Measurements from ENCODE around the gene IL1R1.

The IL1R1 gene

DNA sequence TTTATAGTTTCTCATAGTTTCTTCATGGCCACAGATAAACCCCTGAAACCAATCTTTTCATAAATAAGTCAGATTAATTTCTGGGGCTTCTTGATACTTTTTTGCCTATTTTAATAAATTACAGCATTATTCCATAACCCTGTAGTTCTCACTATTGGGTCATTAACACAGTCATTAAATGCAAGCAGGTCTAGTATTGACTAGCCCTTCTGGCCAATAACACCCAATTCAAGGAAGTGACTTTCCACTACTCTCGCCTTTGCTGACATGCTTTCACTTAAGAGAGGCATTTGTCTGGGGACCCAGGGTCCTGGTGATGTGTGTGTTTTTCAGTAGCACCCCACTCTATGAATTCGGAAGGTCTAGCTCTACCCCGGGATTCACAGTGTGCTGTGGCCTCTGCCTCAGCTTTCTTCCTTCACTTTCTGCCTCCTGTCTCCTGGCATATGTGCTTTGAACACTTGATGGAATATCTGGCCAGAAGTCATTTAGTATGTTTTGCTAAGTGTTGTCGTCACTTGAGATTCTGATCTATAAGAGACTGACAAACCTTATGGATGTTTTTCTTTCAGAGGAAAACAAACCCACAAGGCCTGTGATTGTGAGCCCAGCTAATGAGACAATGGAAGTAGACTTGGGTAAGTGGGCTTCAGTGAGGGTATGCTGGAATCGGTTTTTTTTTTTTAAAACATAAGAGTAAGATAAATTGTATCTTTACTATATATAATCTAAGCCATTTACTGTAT is 25.7 kb downstream of the IL1R1 start:
- in situ Hi-C loops (cut with MboI; ENCODE audit: low sequenced_read_pairs): no loop called here

DNA sequence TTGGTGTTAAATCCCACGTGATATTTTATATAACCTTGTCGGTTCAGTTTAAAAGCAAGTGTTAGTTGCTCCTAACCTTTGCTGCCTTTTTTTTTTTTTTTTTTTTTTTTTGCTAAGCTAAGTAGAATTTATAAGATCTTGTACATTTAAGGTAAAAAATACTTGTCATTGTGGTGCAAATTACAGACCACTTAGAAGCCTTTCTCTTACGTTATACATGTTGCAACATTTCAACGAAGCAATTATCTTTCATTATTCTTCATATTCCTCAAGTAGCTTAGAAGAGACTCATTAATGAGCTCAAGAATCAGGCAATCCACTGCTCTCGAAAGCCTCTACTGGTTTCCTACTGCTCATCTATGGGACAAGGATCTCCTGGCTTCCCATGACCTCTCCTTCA is 29.4 kb downstream of the IL1R1 start:
- in situ Hi-C loops (cut with MboI; ENCODE audit: low sequenced_read_pairs): no loop called here

DNA sequence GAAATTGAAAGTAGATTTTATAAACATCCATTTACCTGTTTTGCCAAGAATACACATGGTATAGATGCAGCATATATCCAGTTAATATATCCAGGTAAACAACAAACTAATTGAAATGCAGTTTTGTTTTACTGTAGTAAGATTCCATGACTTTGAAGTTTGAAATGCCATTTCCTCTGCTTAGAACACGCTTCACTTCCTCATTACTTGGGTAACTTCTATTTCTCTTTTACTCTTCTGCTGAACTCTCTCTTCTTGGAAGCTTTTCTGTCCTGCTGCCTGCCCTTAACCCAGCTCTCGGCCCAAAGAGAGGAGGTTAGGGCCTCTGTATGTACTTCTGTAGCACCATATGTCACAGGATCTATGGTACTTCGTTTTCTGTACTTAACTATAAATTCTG is 30.2 kb downstream of the IL1R1 start:
- in situ Hi-C loops (cut with MboI; ENCODE audit: low sequenced_read_pairs): no loop called here

DNA sequence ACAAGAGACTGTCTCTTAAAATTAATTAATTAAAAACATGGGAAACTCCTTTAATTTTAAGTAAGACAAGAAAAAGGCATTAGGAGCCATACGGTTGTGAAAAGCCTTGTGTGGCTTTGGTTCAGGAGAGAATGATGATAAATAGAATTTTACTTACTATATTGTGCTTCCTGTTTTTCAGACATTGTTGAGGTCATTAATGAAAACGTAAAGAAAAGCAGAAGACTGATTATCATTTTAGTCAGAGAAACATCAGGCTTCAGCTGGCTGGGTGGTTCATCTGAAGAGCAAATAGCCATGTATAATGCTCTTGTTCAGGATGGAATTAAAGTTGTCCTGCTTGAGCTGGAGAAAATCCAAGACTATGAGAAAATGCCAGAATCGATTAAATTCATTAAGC is 33.6 kb downstream of the IL1R1 start:
- in situ Hi-C loops (cut with MboI; ENCODE audit: low sequenced_read_pairs): no loop called here

DNA sequence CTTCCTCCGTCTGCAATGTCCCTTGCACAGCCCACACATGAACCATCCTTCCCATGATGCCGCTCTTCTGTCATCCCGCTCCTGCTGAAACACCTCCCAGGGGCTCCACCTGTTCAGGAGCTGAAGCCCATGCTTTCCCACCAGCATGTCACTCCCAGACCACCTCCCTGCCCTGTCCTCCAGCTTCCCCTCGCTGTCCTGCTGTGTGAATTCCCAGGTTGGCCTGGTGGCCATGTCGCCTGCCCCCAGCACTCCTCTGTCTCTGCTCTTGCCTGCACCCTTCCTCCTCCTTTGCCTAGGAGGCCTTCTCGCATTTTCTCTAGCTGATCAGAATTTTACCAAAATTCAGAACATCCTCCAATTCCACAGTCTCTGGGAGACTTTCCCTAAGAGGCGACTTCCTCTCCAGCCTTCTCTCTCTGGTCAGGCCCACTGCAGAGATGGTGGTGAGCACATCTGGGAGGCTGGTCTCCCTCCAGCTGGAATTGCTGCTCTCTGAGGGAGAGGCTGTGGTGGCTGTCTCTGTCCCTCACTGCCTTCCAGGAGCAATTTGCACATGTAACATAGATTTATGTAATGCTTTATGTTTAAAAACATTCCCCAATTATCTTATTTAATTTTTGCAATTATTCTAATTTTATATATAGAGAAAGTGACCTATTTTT is 35.4 kb downstream of the IL1R1 start:
- in situ Hi-C loops (cut with MboI; ENCODE audit: low sequenced_read_pairs): no loop called here

DNA sequence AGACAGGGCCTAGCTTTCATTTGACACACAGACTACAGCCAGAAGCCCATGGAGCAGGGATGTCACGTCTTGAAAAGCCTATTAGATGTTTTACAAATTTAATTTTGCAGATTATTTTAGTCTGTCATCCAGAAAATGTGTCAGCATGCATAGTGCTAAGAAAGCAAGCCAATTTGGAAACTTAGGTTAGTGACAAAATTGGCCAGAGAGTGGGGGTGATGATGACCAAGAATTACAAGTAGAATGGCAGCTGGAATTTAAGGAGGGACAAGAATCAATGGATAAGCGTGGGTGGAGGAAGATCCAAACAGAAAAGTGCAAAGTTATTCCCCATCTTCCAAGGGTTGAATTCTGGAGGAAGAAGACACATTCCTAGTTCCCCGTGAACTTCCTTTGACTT is 36.5 kb downstream of the IL1R1 start:
- in situ Hi-C loops (cut with MboI; ENCODE audit: low sequenced_read_pairs): no loop called here

DNA sequence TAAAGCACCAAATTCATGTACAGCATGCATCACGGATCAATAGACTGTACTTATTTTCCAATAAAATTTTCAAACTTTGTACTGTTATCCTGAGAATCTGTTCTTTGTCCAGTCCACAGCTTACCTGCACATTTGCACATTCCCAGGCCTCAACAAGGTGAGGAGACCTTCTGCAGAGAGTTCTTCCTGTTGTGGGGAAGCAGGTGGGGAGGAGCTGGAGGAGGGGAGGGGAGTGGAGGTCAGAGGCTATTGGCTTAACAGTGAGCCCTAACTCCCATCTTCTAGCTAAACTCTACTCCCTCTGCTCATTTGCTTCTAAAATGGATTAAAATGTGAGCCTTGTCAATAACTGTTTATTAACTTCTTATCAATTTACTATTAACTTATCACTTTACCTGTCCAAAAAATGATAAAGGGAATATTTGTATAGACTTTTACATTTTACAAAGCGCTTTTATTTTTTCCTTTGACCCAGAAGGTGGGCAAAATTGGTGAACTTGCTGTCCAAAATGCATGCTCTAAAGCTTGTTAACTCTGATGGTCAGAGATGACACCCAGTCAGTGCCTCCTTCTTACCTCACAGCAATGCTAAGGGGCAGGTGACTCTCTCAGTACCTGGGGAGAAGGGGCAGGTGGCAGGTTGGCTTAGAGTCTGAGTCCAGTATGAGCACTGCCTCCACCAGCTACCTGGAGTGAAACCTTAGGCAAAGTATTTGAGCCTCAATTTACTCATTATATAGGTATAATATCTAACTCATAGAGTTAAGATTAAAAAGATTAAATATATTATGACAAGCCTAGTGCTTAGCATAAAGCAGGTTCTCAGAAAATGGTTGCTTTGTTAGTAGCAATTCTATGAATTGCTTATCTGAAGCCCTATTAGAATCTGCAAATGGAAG is 37.5 kb downstream of the IL1R1 start:
- in situ Hi-C loops (cut with MboI; ENCODE audit: low sequenced_read_pairs): no loop called here

DNA sequence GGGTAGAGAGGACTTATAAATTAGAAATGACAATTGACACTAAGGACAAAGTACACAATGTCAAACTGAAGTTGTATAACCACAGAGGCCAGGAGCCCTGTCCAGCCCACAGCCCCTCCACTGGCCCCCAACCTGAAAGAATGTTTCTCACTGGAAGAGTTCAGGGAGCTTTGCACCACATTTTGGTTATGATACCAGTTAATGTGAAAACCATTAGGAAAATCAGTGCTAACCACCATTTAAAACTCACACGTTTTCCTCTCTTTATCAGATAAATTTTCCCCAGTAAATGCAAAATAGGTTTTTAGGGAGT is 38.1 kb downstream of the IL1R1 start:
- in situ Hi-C loops (cut with MboI; ENCODE audit: low sequenced_read_pairs): no loop called here

DNA sequence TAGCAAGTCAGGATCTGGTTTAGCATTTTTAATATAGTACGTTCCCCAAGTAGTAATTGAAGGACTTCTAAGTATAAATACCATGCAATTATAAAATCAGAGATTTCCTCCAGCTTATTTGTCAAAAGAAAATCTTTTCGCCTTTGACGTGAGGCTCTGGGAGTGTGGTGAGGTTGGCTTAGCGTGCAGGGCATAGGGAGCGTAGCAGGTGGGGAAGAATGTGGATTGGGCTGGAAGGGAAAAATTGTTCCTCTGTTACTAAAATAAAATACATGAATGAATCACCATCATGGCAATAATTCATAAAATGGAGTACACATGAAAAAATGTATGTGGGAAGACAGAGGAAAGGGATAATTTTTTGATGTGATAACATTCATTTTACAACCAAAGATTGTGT is 38.8 kb downstream of the IL1R1 start:
- in situ Hi-C loops (cut with MboI; ENCODE audit: low sequenced_read_pairs): no loop called here

DNA sequence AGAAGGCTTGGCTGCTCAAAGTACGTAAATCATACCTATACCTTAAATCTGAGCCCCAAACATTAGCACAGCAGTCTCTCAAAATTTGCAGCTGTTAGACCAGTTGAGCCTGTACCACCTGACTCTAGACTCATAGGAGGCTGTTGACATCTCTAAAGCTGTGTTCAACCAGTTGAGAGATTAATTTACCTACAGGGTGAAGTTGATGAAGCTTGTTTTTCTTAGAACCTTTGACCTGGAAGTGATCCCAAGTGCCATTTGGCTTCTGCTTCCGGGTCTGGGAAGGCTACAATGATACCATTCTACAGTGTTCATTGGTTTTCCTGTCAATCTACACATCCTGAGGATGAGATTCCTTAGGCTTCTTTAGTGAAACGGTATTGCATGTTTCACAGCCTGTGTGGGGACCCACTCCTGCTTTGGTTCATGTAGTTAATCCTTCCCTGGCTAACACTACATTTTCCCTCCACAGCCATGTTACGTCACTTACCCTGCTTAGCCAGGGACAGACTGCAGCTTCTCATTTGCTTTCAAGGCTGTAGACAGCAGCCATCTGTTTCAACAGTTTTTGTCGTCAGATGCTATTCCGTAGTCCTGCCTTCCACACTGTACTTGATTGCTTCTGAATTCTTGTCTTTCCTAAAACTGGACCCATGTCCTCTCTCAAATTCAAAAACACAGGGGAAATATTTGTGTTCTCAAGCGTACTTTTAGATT is 39.5 kb downstream of the IL1R1 start:
- in situ Hi-C loops (cut with MboI; ENCODE audit: low sequenced_read_pairs): no loop called here

DNA sequence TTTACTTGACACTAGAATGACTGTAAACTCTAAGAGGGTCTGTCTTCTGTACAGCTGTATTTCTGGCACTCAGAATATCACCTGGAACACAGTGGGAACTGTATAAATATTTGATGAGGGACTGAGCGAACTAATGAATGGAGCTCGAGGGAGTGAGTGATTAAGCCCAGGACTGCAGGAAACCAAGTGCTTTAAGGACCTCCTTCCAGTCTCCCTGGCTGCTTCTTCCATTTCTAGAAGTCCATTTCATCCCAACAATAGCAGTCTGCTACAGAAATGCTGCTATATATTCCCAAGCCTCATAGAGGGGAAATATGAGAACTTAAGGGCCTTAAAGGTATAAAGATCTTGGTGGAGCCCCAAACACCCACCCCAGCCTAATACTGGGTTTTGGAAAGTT is 41.5 kb downstream of the IL1R1 start:
- in situ Hi-C loops (cut with MboI; ENCODE audit: low sequenced_read_pairs): no loop called here

DNA sequence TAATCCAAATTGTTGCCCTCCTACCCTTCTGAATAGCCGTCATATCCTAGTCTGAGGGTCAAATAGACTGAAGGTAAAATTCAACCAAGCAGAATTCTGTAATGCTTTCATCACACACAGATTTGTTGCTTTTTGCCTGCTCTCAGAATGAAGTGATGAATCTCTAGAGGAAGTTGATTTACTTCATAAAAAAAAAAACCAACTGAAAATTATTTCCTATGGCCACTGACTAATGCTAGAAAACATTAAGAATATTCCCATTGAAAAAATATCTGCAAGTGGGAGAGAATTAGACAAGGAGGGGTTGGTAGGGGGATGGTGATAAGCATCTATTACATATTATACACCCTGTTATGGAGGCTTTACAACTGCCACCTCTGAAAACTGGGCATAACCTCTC is 42.0 kb downstream of the IL1R1 start:
- in situ Hi-C loops (cut with MboI; ENCODE audit: low sequenced_read_pairs): no loop called here

DNA sequence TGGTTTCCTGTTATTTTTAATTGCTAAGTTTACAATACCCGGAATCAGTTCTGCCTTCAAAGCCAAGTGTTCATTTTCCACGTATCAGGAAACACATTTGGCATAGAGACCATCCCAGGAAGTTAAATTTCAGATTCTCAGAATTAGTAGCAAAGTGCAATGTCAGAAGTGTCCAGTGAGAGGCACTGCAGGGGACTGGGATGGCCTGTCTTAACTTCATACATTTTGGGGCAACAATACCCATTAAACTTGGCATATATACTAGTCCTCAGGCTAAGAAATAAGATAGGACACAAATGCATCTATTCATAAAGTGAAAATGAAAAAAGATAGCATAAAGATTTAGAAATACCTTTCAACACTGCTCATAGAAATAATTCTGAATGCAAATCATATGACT is 42.8 kb downstream of the IL1R1 start:
- in situ Hi-C loops (cut with MboI; ENCODE audit: low sequenced_read_pairs): no loop called here

DNA sequence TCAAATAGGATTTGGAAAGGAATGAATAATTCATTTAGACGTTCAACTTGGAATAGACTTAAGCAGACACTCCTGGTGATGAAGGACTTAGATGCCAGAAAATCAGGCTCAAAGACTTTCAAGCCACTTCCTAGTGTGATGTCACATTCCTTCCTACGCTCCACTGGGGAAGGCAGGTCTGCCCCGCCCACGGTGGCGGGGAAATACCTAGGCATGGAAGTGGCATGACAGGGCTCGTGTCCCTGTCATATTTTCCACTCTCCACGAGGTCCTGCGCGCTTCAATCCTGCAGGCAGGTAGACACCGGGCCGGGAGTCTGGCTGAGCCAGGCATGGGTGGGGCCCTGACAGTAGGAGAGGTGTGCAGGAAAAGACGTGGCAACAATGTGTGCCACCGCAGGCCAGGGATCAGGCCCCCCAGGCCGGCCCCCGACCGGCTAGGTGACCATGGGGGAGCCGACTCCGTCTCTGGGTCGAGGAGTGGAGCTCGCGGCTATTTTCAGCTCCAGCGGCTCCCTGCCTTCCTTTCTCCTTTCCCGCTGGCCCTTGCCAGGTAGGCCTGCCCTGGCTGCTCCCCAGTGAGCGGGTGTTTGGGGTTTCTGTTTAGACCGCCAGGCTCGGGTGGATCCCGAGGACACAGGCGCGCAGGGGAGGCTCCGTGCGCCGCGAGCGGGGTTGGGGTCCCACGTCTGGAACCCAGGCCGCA is 44.4 kb downstream of the IL1R1 start, which contains the start of gene IL1RL2:
IL1RL2 (plus strand) TSS at position 233 of the 705 bp plus-strand sequence. CDS start 845 bp downstream, outside the sequence.
- in situ Hi-C loops (cut with MboI; ENCODE audit: low sequenced_read_pairs): no loop called here

DNA sequence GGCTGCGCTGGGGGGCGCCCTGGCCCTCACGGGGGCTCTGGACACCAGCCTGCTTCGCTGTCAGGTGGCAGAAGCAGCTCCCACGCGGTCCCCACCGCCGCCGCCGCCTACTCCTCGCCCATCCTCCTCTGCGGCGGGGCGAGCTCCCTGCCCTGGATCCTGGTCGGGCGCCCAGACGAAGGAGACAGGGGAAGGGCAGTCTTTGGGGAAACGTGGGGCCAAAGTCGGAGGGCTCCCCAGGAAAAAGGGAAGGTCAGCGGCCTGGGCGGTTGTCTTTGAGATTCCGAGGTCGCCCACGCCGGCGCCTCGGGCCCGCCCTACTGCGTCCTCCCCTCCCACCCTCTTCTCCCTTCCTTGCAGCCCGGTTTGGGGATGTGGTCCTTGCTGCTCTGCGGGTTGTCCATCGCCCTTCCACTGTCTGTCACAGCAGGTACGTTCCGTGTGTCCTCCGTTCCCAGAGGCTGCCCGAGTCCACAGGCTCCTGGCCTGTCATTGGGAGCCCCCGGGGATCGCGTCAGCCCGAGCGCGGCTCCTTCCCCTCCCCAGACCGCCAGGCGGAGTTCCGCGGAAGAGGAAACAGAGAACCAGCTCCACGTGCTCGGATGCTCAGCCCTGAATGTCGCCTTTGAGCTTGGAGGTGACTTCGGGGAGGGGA is 45.1 kb downstream of the IL1R1 start:
- in situ Hi-C loops (cut with MboI; ENCODE audit: low sequenced_read_pairs): no loop called here

DNA sequence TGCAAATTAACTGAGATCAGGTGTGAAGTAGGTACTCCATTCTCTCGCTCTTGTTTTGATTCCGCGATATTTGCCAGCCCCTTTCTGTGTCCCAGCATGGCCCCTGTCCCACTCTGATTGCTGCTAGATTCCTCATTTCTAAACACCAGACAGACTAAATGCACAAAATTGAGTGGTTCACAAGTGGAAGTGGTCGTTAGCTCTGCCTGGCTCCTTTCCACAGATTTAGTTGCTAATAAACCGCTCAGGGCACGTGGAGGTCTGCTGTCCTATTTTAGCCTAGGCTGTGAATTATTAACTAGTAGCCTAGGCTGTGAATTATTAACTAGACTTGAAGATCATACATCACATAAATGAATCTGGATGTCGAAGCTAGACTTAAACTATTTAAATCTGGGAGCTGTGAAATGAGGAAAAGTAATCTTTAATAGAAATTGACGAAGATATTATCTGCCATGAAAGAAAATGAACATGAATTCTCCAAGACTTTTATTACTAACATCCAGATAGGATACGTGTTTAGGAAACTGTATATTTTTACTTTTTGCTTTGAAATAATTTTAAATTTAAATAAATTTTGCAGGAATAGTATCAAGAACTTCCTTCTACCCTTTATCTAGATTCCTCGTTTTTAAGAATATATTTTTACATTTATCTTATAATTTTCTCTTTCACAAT is 48.0 kb downstream of the IL1R1 start:
- in situ Hi-C loops (cut with MboI; ENCODE audit: low sequenced_read_pairs): no loop called here

DNA sequence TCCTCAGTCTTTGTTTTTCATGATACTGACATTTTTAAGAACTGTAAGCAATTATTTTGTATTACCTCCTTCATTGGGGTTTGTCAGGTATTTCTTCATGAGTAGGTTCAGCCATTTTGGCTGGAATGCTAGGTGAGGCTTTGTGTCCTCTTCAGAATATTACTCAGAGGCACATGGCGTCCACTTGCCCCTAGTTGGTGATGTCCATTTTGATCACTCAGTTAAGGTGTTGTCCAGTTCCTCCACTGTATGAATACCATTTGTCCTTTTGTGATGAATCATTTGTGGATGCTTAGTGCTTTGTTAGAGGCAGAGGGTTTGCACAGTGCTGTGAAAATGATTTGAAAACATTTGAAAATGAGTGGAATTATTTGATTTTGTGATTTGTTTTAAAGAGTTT is 49.0 kb downstream of the IL1R1 start:
- in situ Hi-C loops (cut with MboI; ENCODE audit: low sequenced_read_pairs): no loop called here

DNA sequence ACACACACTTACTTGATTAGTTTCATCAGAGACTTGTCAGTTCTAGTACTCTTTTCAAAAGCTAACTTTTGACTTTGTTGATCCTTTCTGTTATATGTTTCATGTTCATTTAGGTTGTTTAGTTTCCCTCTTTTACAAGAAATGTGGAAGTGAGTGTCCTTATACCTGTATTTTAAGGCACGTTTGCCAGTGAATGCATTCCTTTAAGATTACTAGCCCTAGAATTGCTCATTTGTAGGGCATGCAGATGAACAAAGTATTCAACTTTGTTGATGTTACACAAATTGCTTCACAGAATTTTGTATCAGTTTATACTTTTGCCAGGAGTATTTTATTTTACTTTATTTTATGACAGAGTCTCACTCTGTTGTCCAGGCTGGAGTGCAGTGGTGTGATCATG is 50.5 kb downstream of the IL1R1 start:
- in situ Hi-C loops (cut with MboI; ENCODE audit: low sequenced_read_pairs): no loop called here

DNA sequence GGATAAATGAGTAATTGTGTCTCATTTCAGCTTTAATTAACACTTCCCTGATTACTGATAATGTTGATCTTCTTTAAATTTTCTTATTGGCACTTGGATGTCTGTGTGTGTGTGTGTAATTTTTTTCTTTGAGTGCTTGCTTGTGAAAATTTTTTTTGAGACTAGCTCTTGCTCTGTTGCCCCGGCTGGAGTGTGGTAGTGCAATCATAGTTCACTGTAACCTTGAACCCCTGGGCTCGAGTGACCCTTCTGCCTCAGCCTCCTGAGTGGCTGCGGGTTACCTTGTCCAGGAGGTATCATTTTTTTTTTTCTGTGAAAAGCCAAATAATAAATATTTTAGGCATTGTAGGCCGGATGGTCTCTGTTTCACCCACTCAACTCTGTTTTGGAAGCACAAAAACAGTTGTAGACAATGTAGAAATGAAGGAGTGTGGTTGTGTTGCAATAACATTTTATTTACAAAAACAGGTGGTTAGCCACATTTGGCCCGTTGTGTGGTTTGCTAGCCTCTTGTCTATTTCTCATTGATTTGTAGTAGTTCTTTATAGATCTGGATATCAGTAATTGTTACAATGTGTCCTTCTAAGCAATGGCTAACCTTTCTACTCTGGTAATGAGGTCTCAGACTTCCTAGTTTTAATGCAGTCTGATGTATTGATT is 52.2 kb downstream of the IL1R1 start:
- in situ Hi-C loops (cut with MboI; ENCODE audit: low sequenced_read_pairs): no loop called here
